Mononuclear cell (primary cell): ENCODE results near the gene TOMM5. TPM values are rescaled to one million over a fixed set of nuclear protein-coding genes. Genes with fewer than 3 reads are reported as not detected.
"Not testable (repeated sequence)": the region's sequence is repeated elsewhere in the genome, so short reads cannot be mapped to it uniquely, and the experiment has no call there.

ENCODE experiments used
- H3K27me3 ChIP-seq: 2 replicates; pipeline ENCODE4 v1.6.0; 2011; ENCODE audit warnings: low read length, control low read depth; ENCODE audit not compliant: insufficient read depth
- H3K4me1 ChIP-seq: 2 replicates; pipeline ENCODE4 v1.5.1; 2011; ENCODE audit warnings: mild to moderate bottlenecking, low read length, control low read depth; ENCODE audit not compliant: insufficient read depth
- H3K4me3 ChIP-seq: 2 replicates; pipeline ENCODE4 v1.5.1; 2011; ENCODE audit warnings: mild to moderate bottlenecking, low read length, moderate library complexity
- H3K9me3 ChIP-seq: 2 replicates; pipeline ENCODE4 v1.5.1; 2011; ENCODE audit warnings: low read depth, mild to moderate bottlenecking, control low read depth, low read length
- total RNA-seq: library from RNA; depleted of rRNA; stranded (reverse); fragments of >200 nt; gene quantifications from one replicate; pipeline ENCODE4 v1.2.3, GENCODE V29; 2012

The TOMM5 gene
- total RNA-seq, 1 donor: 37.5 TPM

DNA sequence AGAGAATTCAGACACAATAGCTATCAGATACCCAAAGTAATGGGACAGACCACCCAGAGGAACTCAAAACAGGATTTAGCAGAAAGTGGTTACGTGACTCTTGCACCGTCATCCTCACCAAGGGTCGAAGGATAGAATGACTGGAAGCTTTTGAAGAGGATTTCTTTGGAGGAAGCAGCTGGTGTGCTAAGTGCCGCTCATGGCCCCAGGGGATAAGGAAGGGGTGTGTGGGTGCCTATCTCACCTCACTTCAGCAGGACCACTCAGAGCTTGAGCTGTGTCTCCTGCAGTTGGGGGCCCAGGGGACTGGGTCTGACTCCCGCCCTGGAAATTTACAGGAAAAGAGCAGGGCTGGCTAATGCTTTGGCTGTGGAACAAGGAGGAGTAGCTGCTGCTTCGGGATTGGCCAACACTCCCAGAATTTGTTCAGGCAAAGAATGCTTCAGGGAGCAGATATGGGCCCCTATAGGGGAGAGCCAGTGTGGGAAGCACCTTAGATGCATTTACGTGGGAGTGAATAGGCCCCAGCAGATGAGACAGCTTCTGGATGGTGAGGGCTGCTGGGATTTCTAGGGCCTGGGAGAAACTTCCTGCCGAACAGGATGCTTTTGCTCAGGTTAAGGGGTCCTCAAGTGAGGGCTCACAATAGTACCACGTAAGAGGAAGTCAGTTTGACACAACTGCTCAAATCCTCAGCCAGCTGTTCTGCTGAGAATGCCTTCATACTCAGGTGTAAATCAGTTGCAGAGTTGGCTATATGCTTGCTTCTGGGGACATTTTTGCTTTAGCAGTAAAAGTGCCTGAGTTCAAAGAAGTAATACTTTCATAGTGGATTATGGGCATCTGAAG is 29.1 kb upstream of the TOMM5 start:
- Histone ChIP-seq H3K4me1 (no peaks in the 10 kb centered on the region), H3K27me3 (no peaks in the 10 kb centered on the region), H3K4me3 (no peak overlapping the region), H3K9me3 (no peaks in the 10 kb centered on the region)

- H3K9me3 ChIP-seq: no peaks in the 10 kb centered on the region
- H3K4me1 ChIP-seq: no peaks in the 10 kb centered on the region
- H3K4me3 ChIP-seq: no peak overlapping the region
- H3K27me3 ChIP-seq: no peaks in the 10 kb centered on the region
Measured at GRCh38 chr9:37620396-37620795, 28.0 kb upstream of the TOMM5 start.

DNA sequence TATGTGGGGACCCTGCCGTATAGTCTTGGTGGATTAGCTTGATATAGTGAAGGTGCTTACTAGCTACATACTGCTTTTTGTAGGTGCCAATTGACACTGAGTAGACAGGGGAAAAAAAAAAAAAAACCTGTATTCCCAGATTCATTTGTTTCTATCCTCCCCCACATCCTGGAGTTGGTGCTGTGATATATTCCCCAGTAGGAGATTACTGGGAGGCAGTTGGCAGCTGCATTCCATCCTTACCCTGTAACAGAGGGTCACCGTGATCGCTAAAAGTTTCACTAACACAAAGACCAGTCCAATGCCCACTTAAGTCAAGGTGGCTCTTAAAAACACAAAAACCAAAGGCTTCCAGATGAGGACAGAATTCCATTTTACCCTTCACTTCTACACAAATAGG is 27.4 kb upstream of the TOMM5 start:
- Histone ChIP-seq H3K9me3 (no peaks in the 10 kb centered on the region), H3K4me3 (no peak overlapping the region), H3K27me3 (no peaks in the 10 kb centered on the region), H3K4me1 (no peaks in the 10 kb centered on the region)

DNA sequence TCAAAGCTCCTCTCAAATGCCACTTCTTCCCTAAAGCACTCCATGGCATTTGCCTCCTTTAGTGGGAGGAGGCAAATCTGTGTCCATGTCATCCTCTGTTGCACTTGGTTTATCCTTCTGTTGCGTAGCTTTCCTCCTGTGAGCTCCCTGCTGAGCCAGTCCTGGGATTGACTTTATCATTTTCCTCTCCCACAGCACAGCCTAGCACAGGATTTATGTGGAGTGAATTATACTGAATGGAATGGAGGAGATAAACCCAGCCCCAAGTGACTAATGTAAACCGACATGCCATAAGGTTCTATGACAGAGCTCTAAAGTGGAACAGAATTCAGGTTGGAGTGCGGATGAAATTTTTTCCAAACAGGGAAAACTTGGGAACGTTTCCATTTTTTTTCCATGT is 26.4 kb upstream of the TOMM5 start:
- Histone ChIP-seq H3K27me3 (no peaks in the 10 kb centered on the region), H3K9me3 (no peaks in the 10 kb centered on the region), H3K4me3 (no peak overlapping the region), H3K4me1 (no peaks in the 10 kb centered on the region)

DNA sequence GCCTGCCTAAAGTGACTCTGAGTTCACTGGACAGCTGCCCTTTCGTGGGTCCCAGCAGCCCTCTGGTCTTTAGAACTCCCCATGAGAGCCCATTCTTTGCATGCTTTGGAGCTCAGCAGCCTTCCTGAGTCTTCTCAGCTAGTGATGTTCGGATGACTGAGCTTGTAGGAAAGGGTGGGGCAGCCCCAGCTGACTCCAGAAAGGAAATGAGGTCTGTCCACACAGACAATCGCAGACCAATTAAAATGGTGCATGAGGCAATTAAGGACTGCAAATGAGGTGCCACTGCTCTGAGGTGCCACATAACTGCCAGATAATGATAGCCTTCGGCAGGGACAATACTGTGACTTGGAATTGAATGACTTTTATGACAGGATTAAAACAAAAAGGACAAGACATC is 25.4 kb upstream of the TOMM5 start:
- Histone ChIP-seq H3K27me3 (no peaks in the 10 kb centered on the region), H3K9me3 (no peaks in the 10 kb centered on the region), H3K4me3 (no peak overlapping the region), H3K4me1 (no peaks in the 10 kb centered on the region)

- Histone ChIP-seq H3K9me3 (no peaks in the 10 kb centered on the region), H3K27me3 (no peaks in the 10 kb centered on the region), H3K4me1 (no peaks in the 10 kb centered on the region), H3K4me3 (no peak overlapping the region)
Measured at GRCh38 chr9:37617161-37617560, 24.8 kb upstream of the TOMM5 start.

DNA sequence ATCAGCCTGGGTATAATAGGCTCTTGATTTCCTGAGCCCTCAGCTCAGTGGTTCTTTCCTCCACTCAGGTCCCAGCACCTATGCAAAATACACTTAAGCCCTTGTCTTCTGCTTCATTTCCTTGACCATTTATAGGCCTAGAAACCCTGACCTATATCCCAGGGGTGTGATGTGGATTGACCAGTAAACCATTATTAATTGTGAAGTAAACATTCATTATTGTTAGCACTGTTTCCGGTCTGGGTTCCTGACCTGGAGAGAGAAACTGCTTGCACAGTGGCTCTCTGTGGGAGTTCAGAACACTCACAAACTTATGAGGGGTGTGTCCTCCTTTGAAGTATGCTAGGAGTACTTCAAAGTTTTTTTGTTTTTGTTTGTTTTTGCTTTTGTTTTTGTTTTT is 19.6 kb upstream of the TOMM5 start:
- peaks cover 8% of the 10 kb centered on the region for H3K27me3 ChIP-seq
- no peaks in the 10 kb centered on the region for H3K4me1 ChIP-seq
- no peaks in the 10 kb centered on the region for H3K9me3 ChIP-seq
- H3K4me3 ChIP-seq: no peak overlapping the region

DNA sequence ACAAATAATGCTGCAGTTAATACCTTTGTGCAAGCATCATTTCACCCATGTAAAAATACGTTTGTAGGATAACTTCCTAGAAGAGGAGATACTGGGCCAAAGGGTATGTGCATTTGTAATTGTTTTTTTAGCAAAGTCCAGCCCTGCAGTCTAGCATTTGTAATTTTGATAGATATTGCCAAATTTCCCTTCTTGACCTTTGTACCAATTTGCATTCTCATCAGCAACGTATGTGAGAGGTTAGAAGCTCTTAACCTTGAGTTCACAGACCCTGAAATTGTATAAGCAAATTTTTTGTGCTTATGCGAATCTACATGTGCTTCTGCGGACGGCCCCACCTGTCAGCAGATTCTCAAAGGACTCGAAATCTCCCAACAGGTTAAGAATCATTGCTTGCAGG is 18.6 kb upstream of the TOMM5 start:
- no peaks in the 10 kb centered on the region for H3K9me3 ChIP-seq
- H3K4me3 ChIP-seq: no peak overlapping the region
- H3K4me1 ChIP-seq: no peaks in the 10 kb centered on the region
- H3K27me3 ChIP-seq: peaks cover 8% of the 10 kb centered on the region

DNA sequence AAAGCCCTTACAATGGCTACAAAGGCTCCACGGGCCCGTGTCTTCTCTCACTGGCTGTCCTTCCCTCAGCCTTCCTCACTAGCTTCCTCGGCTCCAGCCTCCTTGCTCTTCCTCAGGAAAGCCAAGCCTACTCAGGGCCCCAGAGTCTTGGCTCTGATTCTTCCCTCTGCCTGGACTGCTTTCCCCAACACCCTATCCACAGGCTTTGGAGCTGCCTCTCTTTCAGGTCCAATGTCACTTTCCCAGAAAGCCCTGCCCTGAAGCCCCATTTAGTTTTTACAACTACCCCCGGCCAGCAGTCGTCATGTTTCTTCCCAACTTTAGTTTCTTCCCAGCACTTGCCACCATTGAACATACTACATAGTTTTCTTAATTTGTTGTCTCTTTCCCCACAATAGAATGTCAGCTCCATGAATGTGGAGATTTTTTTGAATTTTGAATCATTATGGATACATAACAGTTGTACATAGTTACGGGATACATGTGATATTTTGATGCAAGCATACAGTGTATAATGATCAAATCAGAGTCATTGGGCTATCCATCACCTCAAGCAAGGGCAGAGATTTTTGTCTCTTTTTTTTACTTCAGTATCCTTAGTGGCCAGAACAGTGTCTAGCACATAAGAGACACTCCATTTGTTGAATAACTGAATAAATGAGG is 17.5 kb upstream of the TOMM5 start:
- H3K27me3 ChIP-seq: peaks cover 15% of the 10 kb centered on the region
- H3K9me3 ChIP-seq: no peaks in the 10 kb centered on the region
- no peaks in the 10 kb centered on the region for H3K4me1 ChIP-seq
- no peak overlapping the region for H3K4me3 ChIP-seq

- Histone ChIP-seq H3K4me1 (no peaks in the 10 kb centered on the region), H3K9me3 (no peaks in the 10 kb centered on the region)
Measured at GRCh38 chr9:37608250-37608649, 15.9 kb upstream of the TOMM5 start.

GRCh38 chr9:37604296-37604695 is 11.9 kb upstream of the TOMM5 start:
- Histone ChIP-seq H3K9me3 (no peaks in the 10 kb centered on the region), H3K27me3 (peaks cover 10% of the 10 kb centered on the region), H3K4me1 (no peaks in the 10 kb centered on the region), H3K4me3 (no peak overlapping the region)

More at GRCh38 chr9:37608250-37608649, 15.9 kb upstream of the TOMM5 start:
- Histone ChIP-seq H3K27me3 (peaks cover 17% of the 10 kb centered on the region), H3K4me3 (no peak overlapping the region)

DNA sequence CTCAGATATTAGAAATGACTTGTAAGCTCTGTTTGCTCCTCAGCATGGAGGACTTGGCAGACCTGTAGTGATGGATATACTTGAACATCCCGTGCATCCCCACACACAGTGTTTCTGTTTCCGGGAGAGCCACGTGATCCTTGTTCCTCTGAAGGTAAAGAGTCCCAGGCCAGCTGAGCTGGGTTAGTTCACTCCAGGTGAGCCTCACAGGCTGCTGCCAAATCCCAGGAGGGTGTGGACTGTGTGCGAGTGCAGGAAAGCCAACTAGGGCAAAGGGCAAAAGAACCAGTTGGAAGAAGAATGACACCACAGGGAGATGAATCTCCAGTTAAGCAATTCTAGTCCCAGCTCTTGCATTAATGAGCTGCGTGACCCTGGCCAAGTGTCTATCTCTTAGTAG is 10.4 kb upstream of the TOMM5 start:
- Histone ChIP-seq H3K9me3 (no peaks in the 10 kb centered on the region), H3K4me3 (no peak overlapping the region), H3K4me1 (no peaks in the 10 kb centered on the region), H3K27me3 (peaks cover 10% of the 10 kb centered on the region)

- not testable (repeated sequence) for H3K4me3 ChIP-seq, H3K4me1 ChIP-seq
Measured at GRCh38 chr9:37602061-37602460, 9.7 kb upstream of the TOMM5 start.

DNA sequence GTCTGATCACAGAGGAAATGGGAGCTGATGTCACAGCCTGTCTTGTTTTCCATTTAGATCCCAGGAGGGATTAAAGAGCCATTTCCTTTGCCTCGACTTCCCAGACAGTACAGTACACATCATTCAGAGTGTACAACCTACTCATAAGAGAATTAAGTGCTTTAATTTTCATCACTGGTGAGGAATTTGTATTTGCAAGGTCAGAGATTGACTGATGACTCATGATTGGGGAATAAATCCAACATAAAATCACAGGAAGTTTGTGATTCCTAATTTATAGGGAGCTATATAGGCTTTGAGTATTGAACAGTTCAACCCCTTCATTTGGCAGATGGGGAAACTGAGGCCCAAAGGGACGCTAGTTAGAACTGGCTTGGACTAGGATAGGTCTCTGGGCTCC is 4.1 kb upstream of the TOMM5 start:
- peaks cover 12% of the 10 kb centered on the region for H3K27me3 ChIP-seq
- no peaks in the 10 kb centered on the region for H3K9me3 ChIP-seq
- no peak overlapping the region for H3K4me3 ChIP-seq
- peaks cover 14% of the 10 kb centered on the region for H3K4me1 ChIP-seq

More at GRCh38 chr9:37602061-37602460, 9.7 kb upstream of the TOMM5 start:
- H3K27me3 ChIP-seq: peaks cover 10% of the 10 kb centered on the region
- H3K9me3 ChIP-seq: not testable (repeated sequence)

- Histone ChIP-seq H3K4me3 (no peak overlapping the region), H3K27me3 (peaks cover 12% of the 10 kb centered on the region), H3K4me1 (peaks cover 30% of the 10 kb centered on the region), H3K9me3 (no peaks in the 10 kb centered on the region)
Measured at GRCh38 chr9:37593883-37594448, 1.6 kb upstream of the TOMM5 start.
